Fibroblast of villous mesenchyme (primary cell): ENCODE data around the gene CACNA1B. TPM values are rescaled to one million over a fixed set of nuclear protein-coding genes. Genes with fewer than 3 reads are reported as not detected.

ENCODE experiments used
- DNase-seq: peaks from one replicate; pipeline ENCODE4 v3.0.0-alpha.2; 2010; ENCODE audit warnings: low read depth
- H3K4me3 ChIP-seq: 2 replicates; pipeline ENCODE4 v1.5.1; 2011; ENCODE audit warnings: low read depth, mild to moderate bottlenecking, low read length
- total RNA-seq: library from RNA; depleted of rRNA; stranded (reverse); fragments of >200 nt; gene quantifications from 2 replicates; pipeline ENCODE4 v1.2.3, GENCODE V29; 2012
- TF ChIP-seq, protein P1 (sequence below): IDR thresholded peaks from 2 replicates; pipeline ENCODE4 v1.5.1; 2012; ENCODE audit warnings: low read depth, mild to moderate bottlenecking, low read length; ENCODE audit not compliant: insufficient read depth

CACNA1B gene
- total RNA-seq, 1 donor = 0.43 TPM

DNA sequence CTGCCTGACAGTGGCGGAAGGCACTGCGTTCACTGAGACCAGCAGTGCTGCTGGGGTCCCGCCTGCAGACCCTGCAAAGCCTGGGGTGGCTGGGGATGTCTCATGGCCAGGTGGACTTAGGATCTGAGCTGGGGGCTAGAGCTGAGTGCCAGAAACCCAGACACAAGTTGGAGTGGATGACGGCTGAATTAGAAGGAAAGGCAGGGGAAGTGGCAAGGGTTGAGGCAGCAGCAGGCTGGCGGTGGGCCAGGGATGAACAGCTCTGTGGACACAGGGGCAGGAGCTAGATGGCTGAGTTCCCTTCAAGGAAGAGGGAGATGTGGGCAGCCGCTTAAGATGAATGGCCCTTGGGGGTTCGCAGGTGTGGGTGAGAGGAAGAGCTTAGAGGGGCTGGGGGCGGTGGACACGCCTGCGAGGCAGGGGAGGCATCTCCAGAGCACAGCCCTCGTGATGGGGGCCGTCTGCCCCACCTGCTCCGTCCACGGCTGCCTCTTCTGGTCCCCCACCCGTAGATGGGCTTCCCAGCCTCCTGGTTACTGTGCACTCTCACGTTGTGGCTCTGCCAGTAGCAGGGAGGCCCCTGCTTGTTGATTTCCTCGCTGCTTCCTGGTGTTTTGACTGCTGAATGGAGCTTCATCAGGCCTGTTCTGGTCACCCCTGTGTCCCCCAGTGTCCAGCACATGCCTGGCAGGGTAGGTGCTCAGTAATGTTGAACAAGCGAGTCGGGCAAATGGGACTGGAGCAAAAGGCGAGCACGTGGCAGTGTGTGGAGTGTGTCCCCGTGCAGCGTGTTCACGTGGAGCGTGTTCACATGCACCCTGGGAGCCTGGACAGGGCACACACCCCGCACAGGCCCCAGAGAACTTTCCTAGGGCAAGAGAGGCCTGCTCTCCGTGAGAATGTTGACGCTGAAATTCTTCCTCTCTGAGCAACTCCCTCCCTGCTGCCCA lies 168.2 kb downstream of the CACNA1B start:
- DNase-seq = no peak
- TF ChIP-seq, protein P1, sequence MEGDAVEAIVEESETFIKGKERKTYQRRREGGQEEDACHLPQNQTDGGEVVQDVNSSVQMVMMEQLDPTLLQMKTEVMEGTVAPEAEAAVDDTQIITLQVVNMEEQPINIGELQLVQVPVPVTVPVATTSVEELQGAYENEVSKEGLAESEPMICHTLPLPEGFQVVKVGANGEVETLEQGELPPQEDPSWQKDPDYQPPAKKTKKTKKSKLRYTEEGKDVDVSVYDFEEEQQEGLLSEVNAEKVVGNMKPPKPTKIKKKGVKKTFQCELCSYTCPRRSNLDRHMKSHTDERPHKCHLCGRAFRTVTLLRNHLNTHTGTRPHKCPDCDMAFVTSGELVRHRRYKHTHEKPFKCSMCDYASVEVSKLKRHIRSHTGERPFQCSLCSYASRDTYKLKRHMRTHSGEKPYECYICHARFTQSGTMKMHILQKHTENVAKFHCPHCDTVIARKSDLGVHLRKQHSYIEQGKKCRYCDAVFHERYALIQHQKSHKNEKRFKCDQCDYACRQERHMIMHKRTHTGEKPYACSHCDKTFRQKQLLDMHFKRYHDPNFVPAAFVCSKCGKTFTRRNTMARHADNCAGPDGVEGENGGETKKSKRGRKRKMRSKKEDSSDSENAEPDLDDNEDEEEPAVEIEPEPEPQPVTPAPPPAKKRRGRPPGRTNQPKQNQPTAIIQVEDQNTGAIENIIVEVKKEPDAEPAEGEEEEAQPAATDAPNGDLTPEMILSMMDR = no peak
- H3K4me3 ChIP-seq = no peak overlapping the region

DNA sequence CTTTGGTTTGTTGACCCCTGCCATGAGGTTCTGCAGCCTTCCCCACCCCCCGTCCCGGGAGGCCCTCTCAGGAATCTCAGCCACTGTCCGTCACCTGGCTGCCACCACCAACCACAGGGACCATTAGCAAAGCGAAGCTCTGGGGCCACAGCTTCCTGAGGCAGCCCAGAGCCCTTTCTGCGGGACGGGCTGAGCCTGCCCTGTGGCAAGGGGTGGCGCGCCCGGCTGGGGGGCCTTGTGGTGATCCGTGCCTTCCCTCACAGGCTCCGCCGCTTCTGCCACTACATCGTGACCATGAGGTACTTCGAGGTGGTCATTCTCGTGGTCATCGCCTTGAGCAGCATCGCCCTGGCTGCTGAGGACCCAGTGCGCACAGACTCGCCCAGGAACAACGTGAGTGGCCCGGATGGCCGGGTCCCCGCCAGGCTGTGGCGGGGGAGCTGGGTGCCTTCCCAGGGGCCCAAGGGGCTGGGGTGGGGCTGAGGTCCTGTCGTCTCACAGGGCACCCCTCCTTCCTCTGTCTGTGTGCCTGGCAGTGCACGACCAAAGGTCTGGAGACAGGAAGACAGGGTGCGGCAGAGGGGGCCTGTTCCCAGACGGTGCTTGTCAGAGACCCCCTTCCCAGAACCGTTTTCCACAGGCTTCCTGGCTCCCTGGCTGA lies 169.2 kb downstream of the CACNA1B start:
- no peak for DNase-seq
- TF ChIP-seq, protein P1 = no peak
- no peak overlapping the region for H3K4me3 ChIP-seq

DNA sequence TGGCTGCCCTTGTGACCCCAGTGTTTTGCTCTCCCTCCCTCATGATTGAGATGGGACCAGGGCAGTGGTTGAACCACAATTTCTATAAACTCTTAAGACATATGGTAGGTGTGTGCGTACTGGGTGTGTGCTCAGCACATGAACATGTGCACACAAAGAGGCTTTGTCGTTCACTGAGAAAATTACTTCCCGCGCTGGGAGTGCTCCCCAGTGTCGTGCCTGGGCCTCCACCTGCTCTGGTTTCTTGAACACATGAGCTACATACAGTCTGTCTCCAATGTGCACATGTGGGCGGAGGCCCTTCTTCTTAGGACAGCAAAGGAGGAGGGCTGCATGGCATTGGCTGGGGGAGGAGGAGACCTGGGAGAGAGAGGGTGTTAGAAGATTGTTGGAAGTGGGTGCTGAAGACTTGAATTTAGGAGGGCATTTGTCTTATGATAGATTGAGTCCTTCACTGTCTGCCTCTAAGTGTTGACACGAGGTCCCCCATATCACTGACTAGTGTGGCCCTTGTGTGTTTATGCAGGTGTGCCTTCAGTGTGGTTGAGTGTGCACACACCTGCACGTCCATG lies 170.0 kb downstream of the CACNA1B start:
- no peak for DNase-seq
- H3K4me3 ChIP-seq = no peak overlapping the region
- TF ChIP-seq, protein P1 = no peak

DNA sequence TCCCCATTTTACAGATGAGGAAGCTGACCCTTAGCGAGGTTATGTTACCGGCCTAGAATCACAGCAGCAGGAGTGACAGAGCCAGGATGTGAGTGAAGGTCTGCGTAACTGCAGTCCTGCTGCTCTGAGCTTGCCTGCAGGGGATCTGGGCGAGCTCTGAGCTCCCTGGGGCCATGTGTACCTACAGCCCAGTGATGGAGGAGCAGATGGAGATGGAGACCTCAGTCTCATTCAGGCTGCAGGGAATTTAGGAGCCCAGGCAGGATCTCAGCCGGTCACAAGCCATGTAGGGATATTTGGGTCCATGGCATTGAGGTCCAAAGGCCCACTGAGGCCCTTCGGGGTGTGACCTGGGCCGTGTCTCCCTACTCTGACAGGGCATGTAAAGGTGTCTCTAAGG lies 170.6 kb downstream of the CACNA1B start:
- no peak for DNase-seq
- TF ChIP-seq, protein P1 = no peak
- H3K4me3 ChIP-seq = no peak overlapping the region

DNA sequence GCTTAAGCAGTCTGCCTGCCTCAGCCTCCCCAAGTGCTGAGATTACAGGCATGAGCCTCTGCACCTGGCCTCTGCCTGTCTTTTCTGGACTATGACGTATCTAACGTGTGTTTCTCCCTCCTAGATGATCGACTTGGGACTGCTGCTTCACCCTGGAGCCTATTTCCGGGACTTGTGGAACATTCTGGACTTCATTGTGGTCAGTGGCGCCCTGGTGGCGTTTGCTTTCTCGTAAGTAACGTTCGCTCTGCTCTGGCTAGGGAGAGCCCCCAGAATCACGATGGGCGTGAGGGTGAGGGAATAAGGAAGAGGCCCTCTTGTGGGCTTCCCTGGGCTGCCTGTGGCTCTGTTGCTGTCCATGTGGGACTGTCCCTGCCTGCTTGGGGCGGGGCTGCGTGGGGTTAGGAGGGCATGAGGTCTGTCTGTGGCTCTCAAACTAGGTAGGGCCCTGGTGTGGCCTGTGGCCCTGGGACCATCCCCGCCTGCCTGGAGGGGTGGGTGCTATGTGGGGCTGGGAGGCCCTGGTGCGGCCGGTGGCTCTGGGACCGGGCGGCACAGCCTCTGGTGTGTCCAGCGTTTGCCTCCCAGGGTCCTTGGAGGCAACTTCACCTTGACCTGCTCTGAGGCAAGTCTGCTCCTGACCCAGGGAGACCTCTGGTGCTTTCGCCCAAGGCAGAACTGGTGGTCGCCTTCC lies 171.7 kb downstream of the CACNA1B start:
- TF ChIP-seq, protein P1 = no peak
- no peak for DNase-seq
- H3K4me3 ChIP-seq = no peak overlapping the region

DNA sequence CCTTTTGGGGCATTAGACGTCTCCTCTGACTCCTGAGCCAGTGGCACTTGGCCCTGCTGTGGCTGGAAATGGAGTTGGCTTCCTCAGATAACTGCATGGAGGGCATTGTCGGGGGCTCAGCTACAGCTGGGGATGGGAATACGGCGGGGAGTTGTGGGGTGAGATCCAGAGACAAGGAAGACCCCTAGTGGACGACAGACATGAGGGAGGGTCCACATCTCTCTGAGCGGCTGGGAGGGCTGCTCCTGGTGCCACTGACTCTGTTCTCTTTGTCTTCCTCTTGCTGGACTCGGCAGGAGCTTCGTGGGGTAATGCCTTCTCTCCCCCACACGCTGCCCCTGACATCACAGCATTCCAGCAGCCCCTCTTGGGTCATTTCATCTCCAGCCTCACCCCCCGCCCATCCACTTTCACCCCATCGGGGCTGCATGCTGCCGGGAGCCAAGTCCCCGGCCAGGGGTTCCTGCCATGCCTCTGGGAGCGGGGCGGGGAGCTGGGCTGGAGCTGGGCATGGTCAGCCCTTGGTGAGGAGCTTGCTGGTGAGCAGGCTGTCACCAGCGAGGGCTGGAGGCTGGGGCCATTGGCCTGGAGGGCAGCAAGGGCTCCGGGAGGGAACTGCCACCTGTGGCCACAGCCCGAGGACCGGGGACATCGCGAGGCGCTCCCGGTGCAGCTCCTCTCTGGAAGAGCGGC lies 172.3 kb downstream of the CACNA1B start:
- TF ChIP-seq, protein P1 = no peak
- no peak overlapping the region for H3K4me3 ChIP-seq
- no peak for DNase-seq
